ENCODE measurements around the gene MAP1LC3B. TPM values are rescaled to one million over a fixed set of nuclear protein-coding genes. Genes with fewer than 3 reads are reported as not detected.
A peak's percentile ranks its signal among the peaks of the same experiment; 100 is the strongest.
"Not testable (repeated sequence)": the region's sequence is repeated elsewhere in the genome, so short reads cannot be mapped to it uniquely, and the experiment has no call there.

Gene MAP1LC3B
- total RNA-seq, 2 donors from 2014 or later = 41.9 to 51.8 TPM

- TF ChIP-seq POLR2A (IDR thresholded peaks at IDR 0.05) = no peak
- Histone ChIP-seq H3K27ac (no peak overlapping the region), H3K27me3 (replicated peaks; ENCODE audit: insufficient read depth) (no peaks in the 10 kb centered on the region), H3K9me3 (no peaks in the 10 kb centered on the region), H3K36me3 (peaks cover 0 to 12% of the 10 kb centered on the region in 2 donors), H3K4me1 (replicated peaks) (no peaks in the 10 kb centered on the region), H3K4me3 (no peak overlapping the region)
- WGBS = 84% methylated on average over 9 of the region's 9 CpGs
- intact Hi-C loops (cut with DNase I) = no loop called here
- no peak for DNase-seq (ENCODE audit: low spot score)
Observed at GRCh38 chr16:87358696-87359095, 33.4 kb upstream of the MAP1LC3B start.

DNA sequence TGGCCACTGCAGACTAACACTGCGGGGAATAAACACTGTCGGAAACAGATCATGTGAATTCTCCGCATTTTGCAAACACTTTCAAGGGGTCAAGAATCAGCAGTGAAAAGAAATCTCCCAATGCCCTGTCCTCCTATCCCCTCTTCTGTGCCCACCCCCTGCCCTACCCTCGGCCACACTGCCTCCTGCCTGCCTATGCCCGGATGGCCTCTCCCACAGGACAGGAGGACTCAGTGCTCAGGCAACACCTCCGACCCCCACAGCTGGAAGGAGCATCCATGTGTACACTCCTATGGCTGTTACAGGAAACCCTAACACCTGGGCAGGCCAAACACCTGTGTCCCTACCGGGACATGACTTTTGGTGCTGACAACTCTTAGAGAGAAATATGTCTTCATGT lies 33.0 kb upstream of the MAP1LC3B start:
- Histone ChIP-seq H3K27ac (no peak overlapping the region), H3K4me3 (no peak overlapping the region), H3K27me3 (replicated peaks; ENCODE audit: insufficient read depth) (no peaks in the 10 kb centered on the region), H3K4me1 (replicated peaks) (no peaks in the 10 kb centered on the region), H3K36me3 (peaks cover 0 to 11% of the 10 kb centered on the region in 2 donors), H3K9me3 (no peaks in the 10 kb centered on the region)
- TF ChIP-seq, protein P1, sequence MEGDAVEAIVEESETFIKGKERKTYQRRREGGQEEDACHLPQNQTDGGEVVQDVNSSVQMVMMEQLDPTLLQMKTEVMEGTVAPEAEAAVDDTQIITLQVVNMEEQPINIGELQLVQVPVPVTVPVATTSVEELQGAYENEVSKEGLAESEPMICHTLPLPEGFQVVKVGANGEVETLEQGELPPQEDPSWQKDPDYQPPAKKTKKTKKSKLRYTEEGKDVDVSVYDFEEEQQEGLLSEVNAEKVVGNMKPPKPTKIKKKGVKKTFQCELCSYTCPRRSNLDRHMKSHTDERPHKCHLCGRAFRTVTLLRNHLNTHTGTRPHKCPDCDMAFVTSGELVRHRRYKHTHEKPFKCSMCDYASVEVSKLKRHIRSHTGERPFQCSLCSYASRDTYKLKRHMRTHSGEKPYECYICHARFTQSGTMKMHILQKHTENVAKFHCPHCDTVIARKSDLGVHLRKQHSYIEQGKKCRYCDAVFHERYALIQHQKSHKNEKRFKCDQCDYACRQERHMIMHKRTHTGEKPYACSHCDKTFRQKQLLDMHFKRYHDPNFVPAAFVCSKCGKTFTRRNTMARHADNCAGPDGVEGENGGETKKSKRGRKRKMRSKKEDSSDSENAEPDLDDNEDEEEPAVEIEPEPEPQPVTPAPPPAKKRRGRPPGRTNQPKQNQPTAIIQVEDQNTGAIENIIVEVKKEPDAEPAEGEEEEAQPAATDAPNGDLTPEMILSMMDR (IDR thresholded peaks at IDR 0.05) = no peak
- TF ChIP-seq POLR2A (IDR thresholded peaks at IDR 0.05) (no peak), POLR2AphosphoS5 (IDR thresholded peaks at IDR 0.05) (no peak)
- no peak for DNase-seq (ENCODE audit: low spot score)
- WGBS = 92% methylated on average over 7 of the region's 7 CpGs
- intact Hi-C loops (cut with DNase I) = no loop called here

DNA sequence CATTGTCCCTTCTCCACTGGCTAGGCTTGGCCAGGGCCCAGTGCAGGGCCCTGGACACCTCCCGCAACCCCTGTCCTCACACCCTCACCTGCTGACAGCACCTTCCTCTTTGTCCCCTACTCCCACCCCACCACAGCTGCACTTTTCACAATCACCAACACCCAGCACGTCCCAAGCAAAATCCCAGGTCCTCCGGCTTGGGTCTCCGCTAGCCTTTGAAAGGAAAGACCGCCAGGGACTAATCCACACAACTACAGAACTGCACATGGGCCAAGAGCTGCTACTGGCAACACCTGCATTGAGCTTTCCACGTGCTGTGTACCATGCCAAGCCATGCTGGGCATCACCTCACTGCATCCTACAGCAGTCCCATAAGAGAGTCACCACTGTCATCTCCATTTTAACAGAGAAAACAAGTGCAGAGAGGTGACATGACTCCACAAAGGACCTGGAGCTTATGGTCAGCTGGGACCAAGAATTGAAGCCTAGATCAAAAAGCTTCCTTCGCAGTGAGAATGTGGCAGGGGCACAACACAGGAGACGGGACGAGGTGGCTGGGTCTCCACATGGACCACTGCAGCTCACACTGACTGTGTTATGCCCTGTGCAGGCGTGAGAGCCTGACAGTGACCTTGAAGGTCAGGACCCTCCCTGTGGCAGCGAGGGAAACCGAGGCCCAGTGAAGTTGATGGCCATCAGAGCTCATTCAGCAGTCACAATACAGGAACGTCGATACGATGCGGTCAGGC lies 31.1 kb upstream of the MAP1LC3B start:
- Histone ChIP-seq H3K27me3 (replicated peaks; ENCODE audit: insufficient read depth) (no peaks in the 10 kb centered on the region), H3K4me3 (no peak overlapping the region), H3K9me3 (no peaks in the 10 kb centered on the region), H3K27ac (no peak overlapping the region), H3K36me3 (peaks cover 0 to 11% of the 10 kb centered on the region in 2 donors), H3K4me1 (replicated peaks) (no peaks in the 10 kb centered on the region)
- 97% methylated on average over 16 of the region's 16 CpGs for WGBS
- TF ChIP-seq, protein P1 (IDR thresholded peaks at IDR 0.05) = no peak
- TF ChIP-seq POLR2AphosphoS5 (IDR thresholded peaks at IDR 0.05) (no peak), POLR2A (IDR thresholded peaks at IDR 0.05) (no peak)
- intact Hi-C loops (cut with DNase I) = no loop called here
- DNase-seq (ENCODE audit: low spot score) = no peak

DNA sequence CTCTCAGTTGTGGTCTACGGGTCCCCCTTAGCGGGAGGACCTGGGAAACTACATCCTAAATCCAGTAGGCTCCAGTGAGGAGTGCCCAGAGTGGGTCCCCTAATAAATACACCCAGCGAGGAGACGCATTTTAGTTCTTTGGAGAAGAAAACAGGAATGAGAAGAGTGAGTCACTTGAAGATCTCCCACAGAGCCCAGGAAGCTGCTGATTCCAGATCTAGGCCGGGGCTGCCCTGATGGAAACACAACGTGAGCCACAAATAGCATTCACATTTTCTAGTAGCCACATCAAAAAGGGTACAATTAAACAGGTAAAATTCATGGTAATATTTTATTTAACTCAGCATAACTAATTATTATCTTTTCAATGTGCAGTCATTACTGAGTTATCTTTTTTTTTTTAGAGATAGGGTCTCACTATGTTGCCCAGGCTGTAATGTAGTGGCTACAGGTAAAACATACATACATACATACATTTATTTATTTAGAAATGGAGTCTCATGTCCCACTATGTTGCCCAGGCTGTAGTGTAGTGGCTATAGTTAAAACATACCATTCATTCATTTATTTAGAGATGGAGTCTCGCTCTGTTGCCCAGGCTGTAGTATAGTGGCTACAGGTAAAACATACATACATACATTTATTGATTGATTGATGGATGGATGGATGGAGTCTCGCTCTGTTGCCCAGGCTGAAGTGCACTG lies 30.1 kb upstream of the MAP1LC3B start:
- no peak overlapping the region for H3K27ac ChIP-seq
- H3K36me3 ChIP-seq = peaks cover 0 to 11% of the 10 kb centered on the region in 2 donors
- no peaks in the 10 kb centered on the region for H3K9me3 ChIP-seq
- DNase-seq (ENCODE audit: low spot score) = no peak
- WGBS = 94% methylated on average over 8 of the region's 8 CpGs
- H3K27me3 ChIP-seq (replicated peaks; ENCODE audit: insufficient read depth) = no peaks in the 10 kb centered on the region
- H3K4me1 ChIP-seq (replicated peaks) = no peaks in the 10 kb centered on the region
- TF ChIP-seq POLR2A (IDR thresholded peaks at IDR 0.05) (no peak), POLR2AphosphoS5 (IDR thresholded peaks at IDR 0.05) (no peak)
- TF ChIP-seq, protein P1 (IDR thresholded peaks at IDR 0.05) = no peak
- no peak overlapping the region for H3K4me3 ChIP-seq
- intact Hi-C loops (cut with DNase I) = no loop called here

GRCh38 chr16:87362828-87363559 lies 29.1 kb upstream of the MAP1LC3B start:
- H3K27me3 ChIP-seq (replicated peaks; ENCODE audit: insufficient read depth); H3K4me1 ChIP-seq (replicated peaks); H3K4me3 ChIP-seq; intact Hi-C loops (cut with DNase I); H3K9me3 ChIP-seq; DNase-seq (ENCODE audit: low spot score): not testable (repeated sequence)
- Histone ChIP-seq H3K27ac (peak overlapping the region in 1 of 2 donors; percentile 57), H3K36me3 (peaks cover 0 to 11% of the 10 kb centered on the region in 2 donors)
- WGBS = 81% methylated on average over 13 of the region's 13 CpGs
